HepG2 (cell line): ENCODE results near the gene STOML1. TPM values are rescaled to one million over a fixed set of nuclear protein-coding genes. Genes with fewer than 3 reads are reported as not detected.

Experiments used
- ATAC-seq: fragments of 200-7000 bp; cut with Tn5 transposase; 3 replicates; pipeline ENCODE4 v1.9.1; 2020; ENCODE audit warnings: mild to moderate bottlenecking, moderate library complexity
- BruUV-seq: library from RNA; stranded (reverse); fragments of 400-500 nt; replicated peaks from 2 replicates; lab custom pipeline; 2021; lab: Mats Ljungman, UMichigan
- CTCF ChIA-PET: fragments of 300-600 bp; formaldehyde crosslinking; extraction: SDS; loops from one replicate; lab custom pipeline; 2021; ENCODE audit warnings: low total read pairs, inconsistent platforms, low intra/inter-chr PET ratio; lab: Yijun Ruan, JAX
- POLR2A ChIA-PET: fragments of 350-600 bp; sonication (Branson Sonifier 250); formaldehyde crosslinking; loops from one replicate; lab custom pipeline; 2020; ENCODE audit warnings: antibody characterized with exemption, inconsistent platforms; lab: Yijun Ruan, JAX
- DNase-seq: peaks from one replicate; pipeline ENCODE4 v3.0.0-alpha.2; 2015; ENCODE audit warnings: low spot score
- FAIRE-seq: peaks from 3 replicates; lab custom pipeline; 2011; peaks lifted over from hg19 to GRCh38; lab: Jason Lieb, UNC
- H2AFZ ChIP-seq: one replicate; pipeline ENCODE4 v1.6.1; 2011; ENCODE audit warnings: low read length, inconsistent platforms
- H3K27ac ChIP-seq: fragments of 300-600 bp; 3 replicates; pipeline ENCODE4 v1.8.0; 2011; ENCODE audit warnings: mixed run types, mild to moderate bottlenecking, mixed read lengths, low read length, inconsistent platforms; ENCODE audit not compliant: insufficient read depth; ENCODE audit errors: extremely low read length
- H3K27me3 ChIP-seq, 2 experiments: fragments of 200-600 bp in 1 of 2; 2 replicates in 1 of 2; 3 replicates in 1 of 2; pipeline versions ENCODE4 v1.6.0 to v1.8.0; 2011; ENCODE audit warnings: low read length in 2 of 2, mild to moderate bottlenecking in 2 of 2, moderate library complexity in 2 of 2, inconsistent platforms in 1 of 2; ENCODE audit not compliant: insufficient read depth in 2 of 2, control insufficient read depth in 1 of 2
- H3K36me3 ChIP-seq, 2 experiments: fragments of 200-600 bp in 1 of 2; replicated peaks in 1 of 2; 2 replicates in 1 of 2; 3 replicates in 1 of 2; pipeline versions ENCODE4 v1.5.1 to v1.8.0; 2011; ENCODE audit warnings: low read length in 2 of 2, inconsistent platforms in 1 of 2; ENCODE audit not compliant: insufficient read depth in 2 of 2, control insufficient read depth in 1 of 2
- H3K4me1 ChIP-seq: 2 replicates; pipeline ENCODE4 v1.5.1; 2012; ENCODE audit warnings: low read length, inconsistent platforms; ENCODE audit not compliant: insufficient read depth
- H3K4me2 ChIP-seq: 2 replicates; pipeline ENCODE4 v1.6.0; 2011; ENCODE audit warnings: low read depth, low read length, inconsistent platforms
- H3K4me3 ChIP-seq, 3 experiments: fragments of 200-600 bp in 1 of 3; sonication (generic), shearing (Covaris generic) in 1 of 3; replicated peaks in 1 of 3; 2 replicates each; pipeline ENCODE4 v1.5.1; 2011 to 2016; ENCODE audit warnings: low read length in 3 of 3, inconsistent platforms in 2 of 3, low read depth in 2 of 3, mild to moderate bottlenecking in 2 of 3, control low read depth in 1 of 3, mixed read lengths in 1 of 3; ENCODE audit not compliant: insufficient read depth in 1 of 3
- H3K79me2 ChIP-seq: one replicate; pipeline ENCODE4 v1.6.1; 2011; ENCODE audit warnings: low read length, inconsistent platforms; ENCODE audit not compliant: insufficient read depth
- H3K9ac ChIP-seq: 2 replicates; pipeline ENCODE4 v1.6.0; 2011; ENCODE audit warnings: mild to moderate bottlenecking, low read depth, low read length, inconsistent platforms; ENCODE audit not compliant: insufficient read depth
- H3K9me3 ChIP-seq: 2 replicates; pipeline ENCODE4 v1.5.1; 2012; ENCODE audit warnings: mild to moderate bottlenecking, low read length
- H4K20me1 ChIP-seq: 2 replicates; pipeline ENCODE4 v1.6.0; 2011; ENCODE audit warnings: inconsistent platforms, mild to moderate bottlenecking, low read length, moderate library complexity; ENCODE audit not compliant: insufficient read depth
- FIP1L1 ChIP-seq: fragments of 200-400 bp; formaldehyde crosslinking; IDR thresholded peaks from 2 replicates; pipeline ENCODE4 v1.6.1; 2018; ENCODE audit warnings: low read depth, mild to moderate bottlenecking, low read length, moderate library complexity, borderline replicate concordance; ENCODE audit not compliant: insufficient read depth
- FOSL2 ChIP-seq: sonication (generic); formaldehyde crosslinking; IDR thresholded peaks from 2 replicates; pipeline ENCODE4 v1.4.0; 2020; ENCODE audit warnings: missing genetic modification reagents
- HIVEP1 ChIP-seq: sonication (generic); formaldehyde crosslinking; IDR thresholded peaks from 2 replicates; pipeline ENCODE4 v1.4.0; 2020; ENCODE audit warnings: mild to moderate bottlenecking, missing genetic modification reagents
- MAZ ChIP-seq, 2 experiments: sonication (generic) in 1 of 2; formaldehyde crosslinking in 1 of 2; IDR thresholded peaks; 2 replicates each; pipeline versions ENCODE4 v1.5.0 to v1.6.1; 2012 to 2020; ENCODE audit warnings: low read depth in 2 of 2, mild to moderate bottlenecking in 2 of 2, borderline replicate concordance in 1 of 2, improper control_type of control experiment in 1 of 2, low read length in 1 of 2, missing genetic modification reagents in 1 of 2, moderate library complexity in 1 of 2
- NKX3-1 ChIP-seq: sonication (generic); formaldehyde crosslinking; IDR thresholded peaks from 2 replicates; pipeline ENCODE4 v1.5.0; 2020; ENCODE audit warnings: missing genetic modification reagents
- RBM22 ChIP-seq: fragments of 200-400 bp; formaldehyde crosslinking; optimal IDR thresholded peaks from 2 replicates; pipeline ENCODE3; 2017; ENCODE audit warnings: mild to moderate bottlenecking, low read length, moderate library complexity
- TOE1 ChIP-seq: sonication (generic); formaldehyde crosslinking; IDR thresholded peaks from 2 replicates; pipeline ENCODE4 v1.4.0; 2020; ENCODE audit warnings: mild to moderate bottlenecking, missing genetic modification reagents
- ZNF549 ChIP-seq: sonication (generic); formaldehyde crosslinking; IDR thresholded peaks from 2 replicates; pipeline ENCODE4 v1.5.0; 2020; ENCODE audit warnings: missing genetic modification reagents
- WGBS: methylation state at CpG from one replicate; pipeline ENCODE4 v1.1.6; 2017; ENCODE audit warnings: low lambda C conversion rate; 5-methylcytosine and 5-hydroxymethylcytosine counted together
- in situ Hi-C: cut with HindIII; loops from 2 replicates; pipeline ENCODE4 v1.10.0; 2017; ENCODE audit warnings: low pct_unique_long_range_greater_than_20kb; ENCODE audit not compliant: extremely low pct_ligation_motif_present
- intact Hi-C: fragments of 100-400 bp; cut with micrococcal nuclease; formaldehyde crosslinking; loops from one replicate; pipeline ENCODE4 v1.10.0; 2022; ENCODE audit not compliant: unreplicated experiment
- polyA plus RNA-seq, 8 experiments: library from polyadenylated mRNA; depleted of rRNA in 3 of 8; stranded (reverse) in 7 of 8; unstranded in 1 of 8; fragments of >200 nt; fragmentation: Illumina TruSeq in 4 of 8; extraction: Trizol in 4 of 8; gene quantifications; 2 replicates each; pipeline versions ENCODE4 v1.2.1 to v1.2.3, GENCODE V29; 2011 to 2016; ENCODE audit warnings: low read depth in 4 of 8, missing spikeins in 1 of 8, mixed read lengths in 1 of 8; ENCODE audit not compliant: insufficient read depth in 1 of 8
- total RNA-seq, 5 experiments: library from RNA; depleted of rRNA; stranded (reverse); fragments of >200 nt; fragmentation: Illumina TruSeq; extraction: Trizol; gene quantifications; 2 replicates each; pipeline ENCODE4 v1.2.3, GENCODE V29; 2016; ENCODE audit warnings: low read depth in 1 of 5
- TF ChIP-seq, protein P1 (sequence below): sonication (generic); formaldehyde crosslinking; IDR thresholded peaks from 2 replicates; pipeline ENCODE4 v1.4.0; 2020; ENCODE audit warnings: missing genetic modification reagents
- TF ChIP-seq, protein P2 (sequence below): sonication (generic); formaldehyde crosslinking; IDR thresholded peaks from 2 replicates; pipeline ENCODE4 v1.5.0; 2020; ENCODE audit warnings: missing genetic modification reagents
- TF ChIP-seq, protein P3 (sequence below): IDR thresholded peaks from 2 replicates; pipeline ENCODE4 v1.6.1; 2016; ENCODE audit warnings: missing genetic modification reagents, missing compliant biosample characterization

STOML1 gene
- total and polyA plus RNA-seq, 2 of the 13 experiments (the other 11 are each of a cell fraction or from before 2014, with no cell fraction given), result 3.5 to 3.7 TPM

DNA sequence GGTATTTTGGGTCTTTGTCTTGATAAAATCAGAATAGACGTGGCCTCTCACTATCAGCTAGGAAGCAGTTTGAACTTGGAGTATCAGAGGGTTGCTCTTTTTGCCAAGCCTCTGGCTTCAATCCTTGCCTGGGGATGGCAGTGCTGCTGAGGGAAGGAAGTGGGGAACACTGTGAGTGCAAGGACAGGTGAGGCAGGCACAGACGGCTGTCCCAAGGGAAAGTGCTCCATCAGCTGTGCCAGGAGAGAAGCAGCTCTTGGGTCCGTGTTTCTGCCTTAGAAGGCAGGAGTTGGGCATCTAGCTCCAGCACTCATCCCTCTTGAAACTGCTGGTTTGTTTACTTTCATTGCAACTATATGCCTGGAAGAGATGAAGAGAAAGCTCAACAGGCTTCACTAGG is 35.6 kb upstream of the STOML1 start (continued):
- no peak for TF ChIP-seq NKX3-1 (CRISPR knock-in tag)
- TF ChIP-seq RBM22, result no peak
- TF ChIP-seq ZNF549 (CRISPR knock-in tag), result no peak

DNA sequence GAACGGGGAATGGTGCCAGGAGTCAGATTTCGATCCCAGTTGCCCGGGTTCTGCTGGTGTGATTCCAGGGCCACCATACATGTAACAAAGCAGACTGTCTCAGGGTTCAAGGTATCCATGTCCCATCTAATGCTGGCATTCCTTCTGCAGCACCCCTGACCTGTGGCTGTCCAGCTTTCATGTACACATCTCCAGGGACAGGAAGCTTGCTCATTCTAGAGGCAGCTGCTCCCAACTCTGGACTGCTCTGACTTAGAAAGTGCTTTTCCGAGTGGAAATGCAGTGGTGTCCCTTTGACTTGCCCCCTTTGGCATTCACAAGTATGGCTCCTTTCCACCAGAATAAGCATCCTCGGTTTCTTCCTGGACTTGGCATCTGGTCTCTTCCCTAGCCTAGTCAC is 33.3 kb upstream of the STOML1 start:
- no peak overlapping the region for H2AFZ ChIP-seq
- TF ChIP-seq FIP1L1 (no peak), MAZ (IDR thresholded peaks at IDR 0.05; ENCODE audit: borderline replicate concordance, low read depth, low read length) (no peak), MAZ (CRISPR knock-in tag; IDR thresholded peaks at IDR 0.05; ENCODE audit: low read depth) (no peak), TOE1 (no peak), FOSL2 (no peak), HIVEP1 (no peak)
- TF ChIP-seq, protein P1, sequence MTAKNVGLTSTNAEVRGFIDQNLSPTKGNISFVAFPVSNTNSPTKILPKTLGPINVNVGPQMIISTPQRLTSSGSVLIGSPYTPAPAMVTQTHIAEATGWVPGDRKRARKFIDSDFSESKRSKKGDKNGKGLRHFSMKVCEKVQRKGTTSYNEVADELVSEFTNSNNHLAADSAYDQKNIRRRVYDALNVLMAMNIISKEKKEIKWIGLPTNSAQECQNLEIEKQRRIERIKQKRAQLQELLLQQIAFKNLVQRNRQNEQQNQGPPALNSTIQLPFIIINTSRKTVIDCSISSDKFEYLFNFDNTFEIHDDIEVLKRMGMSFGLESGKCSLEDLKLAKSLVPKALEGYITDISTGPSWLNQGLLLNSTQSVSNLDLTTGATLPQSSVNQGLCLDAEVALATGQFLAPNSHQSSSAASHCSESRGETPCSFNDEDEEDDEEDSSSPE (CRISPR knock-in tag), result no peak
- TF ChIP-seq, protein P2, sequence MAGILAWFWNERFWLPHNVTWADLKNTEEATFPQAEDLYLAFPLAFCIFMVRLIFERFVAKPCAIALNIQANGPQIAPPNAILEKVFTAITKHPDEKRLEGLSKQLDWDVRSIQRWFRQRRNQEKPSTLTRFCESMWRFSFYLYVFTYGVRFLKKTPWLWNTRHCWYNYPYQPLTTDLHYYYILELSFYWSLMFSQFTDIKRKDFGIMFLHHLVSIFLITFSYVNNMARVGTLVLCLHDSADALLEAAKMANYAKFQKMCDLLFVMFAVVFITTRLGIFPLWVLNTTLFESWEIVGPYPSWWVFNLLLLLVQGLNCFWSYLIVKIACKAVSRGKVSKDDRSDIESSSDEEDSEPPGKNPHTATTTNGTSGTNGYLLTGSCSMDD (CRISPR knock-in tag), result no peak
- TF ChIP-seq, protein P3, sequence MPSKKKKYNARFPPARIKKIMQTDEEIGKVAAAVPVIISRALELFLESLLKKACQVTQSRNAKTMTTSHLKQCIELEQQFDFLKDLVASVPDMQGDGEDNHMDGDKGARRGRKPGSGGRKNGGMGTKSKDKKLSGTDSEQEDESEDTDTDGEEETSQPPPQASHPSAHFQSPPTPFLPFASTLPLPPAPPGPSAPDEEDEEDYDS (CRISPR knock-in tag), result no peak
- TF ChIP-seq, all 625 proteins: peak for 0
- Histone ChIP-seq H3K27me3 (no peaks in the 10 kb centered on the region), H3K36me3 (peaks cover 16 to 42% of the 10 kb centered on the region in 2 experiments; a peak in 4 of 5 replicates), H3K4me1 (no peaks in the 10 kb centered on the region), H3K4me2 (no peak overlapping the region), H3K9me3 (no peaks in the 10 kb centered on the region), H3K4me3 (no peak overlapping the region), H3K79me2 (no peaks in the 10 kb centered on the region), H3K27ac (no peak overlapping the region), H4K20me1 (no peaks in the 10 kb centered on the region), H3K9ac (no peak overlapping the region)
- ATAC-seq, result no peak
- POLR2A ChIA-PET, result no interaction called here
- FAIRE-seq, result no peak
- WGBS, result 98% methylated on average over 5 of the region's 5 CpGs
- no TSS peak for BruUV-seq
- CTCF ChIA-PET, result no interaction called here
- intact Hi-C loops, result no loop called here
- in situ Hi-C loops, result no loop called here
- DNase-seq, result no peak
